Esophagus muscularis mucosa (tissue), 4 donors: ENCODE data around the gene TPH2.

Experiments used
- CTCF ChIP-seq, 3 experiments: fragments of 200-600 bp in 2 of 3; fragments of 450-650 bp in 1 of 3; sonication (generic) in 2 of 3; IDR thresholded peaks; one replicate each; pipeline ENCODE4 v1.5.1; 2017 to 2019; ENCODE audit warnings: antibody characterized with exemption in 3 of 3, mild to moderate bottlenecking in 2 of 3, moderate library complexity in 1 of 3
- EP300 ChIP-seq: sonication (generic); formaldehyde crosslinking; IDR thresholded peaks from one replicate; pipeline ENCODE4 v1.6.1; 2017; ENCODE audit warnings: antibody characterized with exemption
- POLR2A ChIP-seq: fragments of 450-650 bp; IDR thresholded peaks from one replicate; pipeline ENCODE4 v1.6.1; 2017; ENCODE audit warnings: antibody characterized with exemption, moderate library complexity, mild to moderate bottlenecking, low read depth

- TF ChIP-seq POLR2A (no peak), CTCF (IDR thresholded peaks at IDR 0.05) (no peak), EP300 (no peak)
Observed at GRCh38 chr12:71896205-71896882, 42.3 kb upstream of the TPH2 start.
